Measurements from ENCODE around the gene DHRS7B. TPM values are rescaled to one million over a fixed set of nuclear protein-coding genes. Genes with fewer than 3 reads are reported as not detected.

DHRS7B gene
- total RNA-seq, 1 donor from 2014 or later, result 11.8 TPM

- H3K4me1 Mint-ChIP-seq, result peaks cover 17% of the 10 kb centered on the region
- CTCF ChIA-PET, result no interaction called here
- DNase-seq, result no peak
- no peaks in the 10 kb centered on the region for H3K27me3 Mint-ChIP-seq
- intact Hi-C loops (cut with micrococcal nuclease), result no loop called here
- no peak overlapping the region for H3K4me3 Mint-ChIP-seq
- TF ChIP-seq CTCF (IDR thresholded peaks at IDR 0.05), result no peak
- H3K9me3 Mint-ChIP-seq, result no peaks in the 10 kb centered on the region
- peaks cover 28% of the 10 kb centered on the region for H3K36me3 Mint-ChIP-seq (ENCODE audit: low read depth)
- POLR2A ChIA-PET, result no interaction called here
- H3K27ac Mint-ChIP-seq, result no peak overlapping the region
- no peak for ATAC-seq (ENCODE audit: low read depth)
These were observed 47.9 kb downstream of the DHRS7B start for GRCh38 chr17:21174713-21175112.

GRCh38 chr17:21176773-21177395 lies 50.1 kb downstream of the DHRS7B start:
- no peak overlapping the region for H3K27ac Mint-ChIP-seq
- H3K4me1 Mint-ChIP-seq, result peaks cover 2% of the 10 kb centered on the region
- H3K36me3 Mint-ChIP-seq (ENCODE audit: low read depth), result peaks cover 34% of the 10 kb centered on the region
- no peaks in the 10 kb centered on the region for H3K27me3 Mint-ChIP-seq
- no peaks in the 10 kb centered on the region for H3K9me3 Mint-ChIP-seq
- intact Hi-C loops (cut with micrococcal nuclease), result no loop called here
- ChIA-PET POLR2A (no interaction called here), CTCF (no interaction called here)
- no peak for TF ChIP-seq CTCF (IDR thresholded peaks at IDR 0.05)
- ATAC-seq (ENCODE audit: low read depth) (no peak), DNase-seq (no peak)
- no peak overlapping the region for H3K4me3 Mint-ChIP-seq

GRCh38 chr17:21177401-21177800 lies 50.6 kb downstream of the DHRS7B start:
- no peak for TF ChIP-seq CTCF (IDR thresholded peaks at IDR 0.05)
- DNase-seq (no peak), ATAC-seq (ENCODE audit: low read depth) (no peak)
- Mint-ChIP-seq H3K4me1 (no peaks in the 10 kb centered on the region), H3K9me3 (no peaks in the 10 kb centered on the region), H3K27ac (no peak overlapping the region), H3K4me3 (no peak overlapping the region), H3K27me3 (no peaks in the 10 kb centered on the region), H3K36me3 (ENCODE audit: low read depth) (peaks cover 31% of the 10 kb centered on the region)
- POLR2A ChIA-PET, result no interaction called here
- intact Hi-C loops (cut with micrococcal nuclease), result no loop called here
- CTCF ChIA-PET, result no interaction called here

- DNase-seq (no peak), ATAC-seq (ENCODE audit: low read depth) (no peak)
- intact Hi-C loops (cut with micrococcal nuclease), result no loop called here
- Mint-ChIP-seq H3K9me3 (no peaks in the 10 kb centered on the region), H3K4me3 (no peak overlapping the region), H3K27ac (no peak overlapping the region), H3K36me3 (ENCODE audit: low read depth) (peaks cover 29% of the 10 kb centered on the region), H3K27me3 (no peaks in the 10 kb centered on the region), H3K4me1 (no peaks in the 10 kb centered on the region)
- no peak for TF ChIP-seq CTCF (IDR thresholded peaks at IDR 0.05)
- POLR2A ChIA-PET, result no interaction called here
- CTCF ChIA-PET, result no interaction called here
These were observed 51.3 kb downstream of the DHRS7B start for GRCh38 chr17:21177854-21178600.

- ChIA-PET POLR2A (no interaction called here), CTCF (no interaction called here)
- Mint-ChIP-seq H3K4me1 (no peaks in the 10 kb centered on the region), H3K27me3 (no peaks in the 10 kb centered on the region), H3K36me3 (ENCODE audit: low read depth) (peaks cover 50% of the 10 kb centered on the region), H3K9me3 (no peaks in the 10 kb centered on the region), H3K4me3 (no peak overlapping the region), H3K27ac (no peak overlapping the region)
- intact Hi-C loops (cut with micrococcal nuclease), result no loop called here
- ATAC-seq (ENCODE audit: low read depth) (no peak), DNase-seq (no peak)
- TF ChIP-seq CTCF (IDR thresholded peaks at IDR 0.05), result no peak
These were observed 56.7 kb downstream of the DHRS7B start for GRCh38 chr17:21183468-21183867.
